UCSD-AML1 (cell line): ENCODE results near the gene SLC6A5.

Experiments used
- DNase-seq: peaks from one replicate; lab custom pipeline; 2025; ENCODE audit not compliant: unreplicated experiment; lab: John Stamatoyannopoulos, UW

SLC6A5 gene

DNA sequence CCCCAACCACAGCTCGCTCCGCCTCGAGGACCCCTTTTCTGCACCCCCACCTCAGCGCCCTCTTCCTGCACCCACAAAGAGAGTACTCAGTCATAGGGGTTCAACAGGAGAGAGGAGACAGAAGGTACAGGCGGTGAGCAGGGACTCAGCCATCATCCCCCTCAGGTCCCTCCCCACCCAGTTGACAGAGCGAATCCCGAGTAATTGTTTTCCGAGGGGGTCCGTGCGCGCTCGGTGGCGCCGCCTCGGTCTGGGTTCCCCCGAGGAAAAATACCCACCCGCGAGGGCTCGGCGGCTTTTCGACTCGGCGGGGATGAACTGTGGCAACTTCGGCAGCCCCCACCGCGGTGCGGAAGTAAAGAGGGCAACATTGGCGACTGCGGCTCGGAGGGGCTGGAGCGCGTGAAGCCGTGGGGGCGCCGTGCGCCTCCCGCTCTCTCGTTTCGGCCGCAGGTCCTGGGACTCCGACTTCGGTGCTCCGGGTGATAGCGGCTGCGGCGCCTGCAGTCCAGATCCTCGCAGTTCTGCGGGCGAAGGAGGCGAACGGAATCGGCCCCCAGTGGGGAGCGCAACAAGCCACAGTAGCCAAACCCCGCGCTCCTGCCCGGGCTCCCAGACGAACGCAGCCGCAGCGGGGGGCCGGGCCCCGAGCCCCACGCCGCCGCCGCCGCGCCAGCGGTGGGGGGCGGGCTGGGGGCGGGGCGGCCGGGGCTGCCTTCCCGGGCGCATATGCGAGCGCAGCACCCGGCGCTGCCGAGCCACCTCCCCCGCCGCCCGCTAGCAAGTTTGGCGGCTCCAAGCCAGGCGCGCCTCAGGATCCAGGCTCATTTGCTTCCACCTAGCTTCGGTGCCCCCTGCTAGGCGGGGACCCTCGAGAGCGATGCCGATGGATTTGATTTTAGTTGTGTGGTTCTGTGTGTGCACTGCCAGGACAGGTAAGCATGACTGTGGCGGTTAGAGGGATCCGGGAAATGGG is 69.7 kb downstream of the SLC6A5 start, which contains the start of gene NELL1:
Gene NELL1 (plus strand): TSS at position 743 of the 976 bp plus-strand sequence.
- no peak for DNase-seq

DNA sequence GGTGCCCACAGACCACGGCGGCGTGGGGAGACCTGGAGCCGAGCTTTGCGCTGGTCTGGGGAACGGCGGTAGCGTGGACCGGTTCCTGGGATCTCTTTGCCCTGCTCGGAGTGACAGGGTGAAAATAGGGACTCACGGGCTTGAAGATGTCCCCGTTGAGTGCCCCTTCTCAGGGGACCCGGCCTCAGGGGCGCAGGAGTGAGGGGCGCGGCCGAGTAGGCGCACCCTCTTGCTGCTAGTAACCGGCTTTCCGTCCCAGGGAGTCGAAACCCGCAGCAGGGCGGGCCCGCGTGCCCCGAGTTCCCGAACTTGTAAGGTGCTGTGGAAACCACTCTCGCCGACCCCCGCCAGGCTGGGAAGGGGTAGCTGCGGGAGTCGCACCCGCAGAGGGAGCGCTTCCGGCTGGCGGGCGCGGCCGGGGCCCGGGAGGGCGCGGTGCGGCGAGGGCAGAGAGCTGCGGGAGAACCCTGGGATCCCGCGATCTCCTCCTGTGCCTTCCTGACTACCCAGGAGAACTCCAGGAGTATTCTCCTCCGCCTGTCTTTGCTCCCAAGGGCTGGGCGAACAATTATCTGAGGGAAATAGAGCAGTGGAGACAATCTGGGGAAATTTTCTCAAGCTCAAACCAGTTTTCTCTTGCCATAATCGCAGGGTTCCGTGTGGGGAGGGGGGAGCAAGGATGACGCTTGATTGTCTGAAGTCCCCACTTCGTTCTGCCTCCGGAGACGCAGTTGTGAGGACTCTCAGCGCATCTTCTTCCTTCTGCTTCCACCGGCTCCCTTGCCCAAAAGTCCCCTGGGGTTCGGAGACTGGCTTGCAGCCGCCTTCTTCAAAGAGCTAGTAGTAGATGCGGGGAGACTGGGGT is 70.6 kb downstream of the SLC6A5 start:
- DNase-seq = no peak

DNA sequence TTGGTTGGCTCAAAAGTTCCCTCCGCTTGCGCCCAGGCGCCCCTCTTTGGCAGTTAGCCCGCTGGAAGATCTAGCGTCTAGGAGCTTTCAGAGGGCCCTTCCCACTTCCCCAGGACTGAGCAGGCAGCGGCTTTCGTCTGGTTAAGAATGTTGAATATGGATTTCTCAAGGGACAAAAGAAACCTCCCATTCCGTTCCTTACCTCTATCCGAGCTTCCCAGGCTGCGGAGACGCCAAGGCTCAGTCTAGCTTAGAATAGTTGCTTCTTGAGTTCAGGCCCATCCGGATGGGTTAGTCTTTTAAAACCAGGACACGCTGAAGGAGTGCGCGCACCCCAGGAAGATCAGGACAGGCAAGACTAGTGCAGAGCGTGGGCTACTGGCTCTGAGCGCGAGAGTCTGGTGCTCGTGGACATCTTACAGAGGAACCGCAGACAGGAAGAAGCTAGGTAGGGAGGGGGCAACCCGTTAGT is 71.6 kb downstream of the SLC6A5 start:
- DNase-seq = no peak

DNA sequence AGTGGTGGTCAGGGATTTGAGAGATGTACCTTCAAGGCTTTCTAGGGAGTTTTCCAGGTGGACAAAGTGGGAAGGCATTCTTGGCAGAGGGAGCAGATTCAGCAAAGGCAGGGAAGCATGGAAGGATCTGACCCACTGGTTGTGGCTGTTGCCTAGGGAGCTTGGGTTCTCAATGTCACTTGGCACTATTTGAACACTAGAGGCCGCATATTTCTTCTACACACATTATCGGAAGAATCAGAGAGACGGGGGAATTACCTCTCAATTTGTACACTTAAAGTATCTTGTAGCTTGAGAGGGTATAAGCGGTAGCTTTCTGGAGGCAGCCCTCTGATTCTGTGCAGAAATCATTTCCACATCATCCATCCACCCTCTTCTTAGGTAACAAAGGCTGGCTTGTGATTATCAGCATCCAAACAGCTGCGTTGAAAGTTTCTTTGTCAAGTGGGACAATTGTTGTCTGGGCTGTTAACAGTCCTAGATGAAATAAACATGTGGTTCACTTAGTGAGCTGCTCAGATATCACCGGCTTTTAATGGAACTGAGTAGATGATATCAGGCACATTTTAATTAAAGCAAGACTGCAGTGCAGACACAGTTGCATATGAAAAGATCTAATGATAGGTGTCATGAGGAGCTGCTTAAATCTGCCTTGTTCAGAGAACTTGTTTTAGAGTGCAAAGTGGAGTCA is 72.6 kb downstream of the SLC6A5 start:
- DNase-seq = no peak

DNA sequence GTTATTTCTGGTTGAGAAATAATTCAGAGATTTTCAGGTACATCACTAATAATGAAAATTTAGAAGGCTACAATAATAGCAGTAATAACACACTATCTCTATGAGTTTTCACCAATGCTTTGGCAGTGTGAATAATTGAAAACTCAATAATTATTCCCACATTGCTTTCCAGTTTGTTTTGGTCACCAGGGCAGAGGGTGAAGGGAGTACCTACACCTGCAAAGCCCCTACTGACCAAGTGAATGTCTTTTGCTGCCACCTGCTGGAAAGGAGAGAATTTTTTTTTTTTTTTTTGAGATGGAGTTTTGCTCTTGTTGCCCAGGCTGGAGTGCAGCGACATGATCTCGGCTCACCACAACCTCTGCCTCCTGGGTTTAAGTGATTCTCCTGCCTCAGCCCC is 73.2 kb downstream of the SLC6A5 start:
- DNase-seq = no peak

DNA sequence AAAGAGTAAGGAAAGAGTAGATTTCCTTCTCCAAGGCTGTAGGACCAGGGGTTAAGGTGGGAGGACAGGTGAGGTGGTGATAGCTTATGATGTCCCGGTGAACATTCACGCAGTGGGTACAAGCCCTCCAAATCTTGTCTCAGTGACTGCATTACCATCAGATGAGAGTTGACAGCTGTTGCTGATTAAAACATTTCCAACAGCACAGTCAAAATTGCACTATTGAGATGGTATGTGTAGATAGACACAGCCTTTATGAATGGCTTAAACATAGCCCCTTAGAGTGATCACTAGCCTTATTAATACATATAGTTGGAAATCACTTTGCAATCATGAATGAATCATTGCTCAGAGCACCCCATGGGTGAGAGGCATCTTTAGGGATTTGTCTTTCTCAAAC is 77.2 kb downstream of the SLC6A5 start:
- no peak for DNase-seq

DNA sequence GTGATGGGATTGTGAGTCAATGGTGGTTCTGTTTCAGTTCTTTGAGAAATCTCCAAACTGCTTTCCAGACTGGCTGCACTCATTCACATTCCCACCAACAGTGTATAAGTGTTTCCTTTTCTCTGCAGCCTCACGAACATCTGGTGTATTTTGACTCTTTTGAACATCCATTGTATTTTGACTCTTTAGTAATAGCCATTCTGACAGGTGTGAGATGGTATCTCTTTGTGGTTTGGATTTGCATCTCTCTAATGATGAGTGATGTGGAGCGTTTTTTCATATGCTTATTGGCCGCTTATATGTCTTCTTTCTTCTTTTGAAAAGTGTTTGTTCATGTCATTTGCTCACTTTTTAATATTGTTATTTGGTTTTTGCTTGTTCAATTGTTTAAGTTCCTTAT is 89.4 kb downstream of the SLC6A5 start:
- DNase-seq = no peak

DNA sequence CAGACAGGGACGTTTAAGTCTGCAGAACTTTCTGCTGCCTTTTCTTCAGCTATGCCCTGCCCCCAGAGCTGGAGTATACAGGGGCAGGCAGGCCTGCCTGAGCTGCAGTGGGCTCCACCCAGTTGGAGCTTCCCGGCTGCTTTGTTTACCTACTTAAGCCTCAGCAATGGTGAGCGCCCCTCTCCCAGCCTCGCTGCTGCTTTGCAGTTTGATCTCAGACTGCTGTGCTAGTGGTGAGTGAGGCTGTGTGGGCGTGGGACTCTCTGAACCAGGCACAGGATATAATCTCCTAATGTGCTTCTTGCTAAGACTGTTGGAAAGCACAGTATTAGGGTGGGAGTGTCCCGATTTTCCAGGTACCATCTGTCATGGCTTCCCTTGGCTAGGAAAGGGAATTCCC is 108.5 kb downstream of the SLC6A5 start:
- no peak for DNase-seq
